Right atrium auricular region (tissue), 2 donors: ENCODE measurements around the gene SRD5A1. TPM values are rescaled to one million over a fixed set of nuclear protein-coding genes. Genes with fewer than 3 reads are reported as not detected.

ENCODE experiments used
- DNase-seq: peaks from one replicate; pipeline ENCODE4 v3.0.0-alpha.2; 2019; ENCODE audit warnings: low spot score
- H3K27ac ChIP-seq, 2 donors: fragments of 200-600 bp; sonication (generic); 1 replicate in 1 of 2; 2 replicates in 1 of 2; pipeline ENCODE4 v1.5.1; 2016 to 2019
- H3K27me3 ChIP-seq, 2 donors: fragments of 200-600 bp; sonication (generic); one replicate each; pipeline versions ENCODE4 v1.5.1 to v1.6.0; 2017 to 2019
- H3K36me3 ChIP-seq: fragments of 200-600 bp; sonication (generic); one replicate; pipeline ENCODE4 v1.5.1; 2016
- H3K4me1 ChIP-seq, 2 donors: fragments of 200-600 bp; sonication (generic); one replicate each; pipeline versions ENCODE4 v1.5.1 to v1.6.0; 2017 to 2019
- H3K4me3 ChIP-seq, 2 donors: fragments of 200-600 bp; sonication (generic); 1 replicate in 1 of 2; 2 replicates in 1 of 2; pipeline ENCODE4 v1.5.1; 2017 to 2019; ENCODE audit warnings: mild to moderate bottlenecking in 1 of 2, moderate library complexity in 1 of 2
- H3K9me3 ChIP-seq, 2 donors: fragments of 200-600 bp; sonication (generic); one replicate each; pipeline ENCODE4 v1.5.1; 2019
- total RNA-seq, 2 donors: library from RNA; depleted of rRNA; stranded (reverse); fragments of >200 nt; gene quantifications; one replicate each; pipeline ENCODE4 v1.1.0, GENCODE V29; 2016
- TF ChIP-seq, protein P1 (sequence below), 2 donors: fragments of 200-600 bp; sonication (generic); IDR thresholded peaks; one replicate each; pipeline ENCODE4 v1.5.1; 2019; ENCODE audit warnings: antibody characterized with exemption in 2 of 2

SRD5A1 gene, protein sequence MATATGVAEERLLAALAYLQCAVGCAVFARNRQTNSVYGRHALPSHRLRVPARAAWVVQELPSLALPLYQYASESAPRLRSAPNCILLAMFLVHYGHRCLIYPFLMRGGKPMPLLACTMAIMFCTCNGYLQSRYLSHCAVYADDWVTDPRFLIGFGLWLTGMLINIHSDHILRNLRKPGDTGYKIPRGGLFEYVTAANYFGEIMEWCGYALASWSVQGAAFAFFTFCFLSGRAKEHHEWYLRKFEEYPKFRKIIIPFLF
- 1 to 10 TPM in 1 of 2 donors, under 1 TPM in 1; 0.67 to 1.2 TPM for total RNA-seq

DNA sequence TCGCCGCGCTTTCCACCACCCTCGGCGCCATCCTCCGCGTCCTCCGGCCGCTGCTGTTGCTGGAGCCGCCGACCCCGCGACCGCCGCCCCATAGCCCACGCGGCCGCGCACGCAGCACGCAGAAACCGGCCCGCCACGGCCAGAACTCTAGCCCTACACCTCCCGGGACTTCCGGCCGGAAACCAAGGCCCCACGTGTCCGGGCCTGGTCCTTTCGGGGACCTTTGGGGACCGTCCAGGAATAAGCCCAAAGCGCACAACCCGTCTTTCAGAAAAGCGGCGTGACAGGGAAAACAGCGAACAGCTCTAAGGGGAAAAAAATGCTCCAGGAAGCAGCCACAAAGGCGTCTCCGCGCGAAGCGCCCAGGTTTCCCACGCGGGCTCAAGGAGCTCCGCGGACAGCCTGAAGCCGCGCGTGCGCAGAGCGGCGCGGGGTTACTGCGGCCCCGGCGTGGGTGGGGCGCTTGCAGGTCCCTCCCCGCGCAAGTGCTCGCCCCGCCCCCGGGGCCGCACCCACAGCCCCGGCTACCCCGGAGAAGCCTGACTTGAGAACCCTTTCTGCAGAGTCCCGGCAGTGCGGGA lies at the start of gene SRD5A1, which contains the start of gene NSUN2:
SRD5A1 (plus strand) TSS at position 553 of the 581 bp plus-strand sequence. CDS start 137 bp downstream, outside the sequence.
NSUN2 (minus strand) TSS at position 157 of the 581 bp plus-strand sequence; CDS start at position 92, 65 bp downstream.
- Histone ChIP-seq H3K27me3 (no peaks in the 10 kb centered on the region), H3K9me3 (no peaks in the 10 kb centered on the region), H3K4me3 (peak within 1 kb of the TSS; percentile 92 to 94), H3K27ac (peak within 1 kb of the TSS; percentile 95), H3K4me1 (peaks cover 0 to 26% of the 10 kb centered on the region in 2 donors), H3K36me3 (peaks cover 20% of the 10 kb centered on the region)
- TF ChIP-seq, protein P1, sequence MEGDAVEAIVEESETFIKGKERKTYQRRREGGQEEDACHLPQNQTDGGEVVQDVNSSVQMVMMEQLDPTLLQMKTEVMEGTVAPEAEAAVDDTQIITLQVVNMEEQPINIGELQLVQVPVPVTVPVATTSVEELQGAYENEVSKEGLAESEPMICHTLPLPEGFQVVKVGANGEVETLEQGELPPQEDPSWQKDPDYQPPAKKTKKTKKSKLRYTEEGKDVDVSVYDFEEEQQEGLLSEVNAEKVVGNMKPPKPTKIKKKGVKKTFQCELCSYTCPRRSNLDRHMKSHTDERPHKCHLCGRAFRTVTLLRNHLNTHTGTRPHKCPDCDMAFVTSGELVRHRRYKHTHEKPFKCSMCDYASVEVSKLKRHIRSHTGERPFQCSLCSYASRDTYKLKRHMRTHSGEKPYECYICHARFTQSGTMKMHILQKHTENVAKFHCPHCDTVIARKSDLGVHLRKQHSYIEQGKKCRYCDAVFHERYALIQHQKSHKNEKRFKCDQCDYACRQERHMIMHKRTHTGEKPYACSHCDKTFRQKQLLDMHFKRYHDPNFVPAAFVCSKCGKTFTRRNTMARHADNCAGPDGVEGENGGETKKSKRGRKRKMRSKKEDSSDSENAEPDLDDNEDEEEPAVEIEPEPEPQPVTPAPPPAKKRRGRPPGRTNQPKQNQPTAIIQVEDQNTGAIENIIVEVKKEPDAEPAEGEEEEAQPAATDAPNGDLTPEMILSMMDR (IDR thresholded peaks at IDR 0.05): no peak
- DNase-seq: peak; percentile 91

DNA sequence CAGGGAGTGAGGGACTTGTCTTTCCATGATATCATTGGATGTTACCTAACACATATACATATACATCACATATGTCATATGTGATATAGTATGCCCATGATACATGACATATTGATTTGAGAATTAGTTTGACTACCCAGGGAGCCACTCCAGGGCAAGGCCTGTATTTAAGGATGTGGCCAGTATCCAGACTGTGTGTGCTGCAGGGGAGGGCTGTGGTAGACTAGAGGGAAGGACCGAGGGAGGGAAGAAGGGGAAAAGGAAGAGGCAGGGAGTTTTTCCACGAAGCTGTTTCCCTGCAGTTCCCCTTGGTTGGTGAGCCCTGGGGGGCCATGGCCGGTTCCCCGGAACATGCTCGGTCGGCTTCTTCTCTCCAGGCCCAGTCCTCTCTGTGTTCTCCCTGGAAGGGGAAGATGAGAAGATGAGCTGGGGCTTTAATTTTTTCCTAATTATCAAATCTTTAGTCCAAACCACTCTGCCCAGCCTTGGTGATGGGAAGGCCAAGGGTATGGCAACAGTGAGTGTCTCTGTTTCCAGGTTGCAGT lies 49.1 kb upstream of the SRD5A1 start:
- peak; percentile 50 for DNase-seq
- no peak overlapping the region for H3K27ac ChIP-seq
- no peaks in the 10 kb centered on the region for H3K27me3 ChIP-seq
- no peaks in the 10 kb centered on the region for H3K9me3 ChIP-seq
- H3K4me3 ChIP-seq: no peak overlapping the region
- TF ChIP-seq, protein P1 (IDR thresholded peaks at IDR 0.05): no peak
- H3K36me3 ChIP-seq: no peaks in the 10 kb centered on the region
- H3K4me1 ChIP-seq: peaks cover 0 to 7% of the 10 kb centered on the region in 2 donors

DNA sequence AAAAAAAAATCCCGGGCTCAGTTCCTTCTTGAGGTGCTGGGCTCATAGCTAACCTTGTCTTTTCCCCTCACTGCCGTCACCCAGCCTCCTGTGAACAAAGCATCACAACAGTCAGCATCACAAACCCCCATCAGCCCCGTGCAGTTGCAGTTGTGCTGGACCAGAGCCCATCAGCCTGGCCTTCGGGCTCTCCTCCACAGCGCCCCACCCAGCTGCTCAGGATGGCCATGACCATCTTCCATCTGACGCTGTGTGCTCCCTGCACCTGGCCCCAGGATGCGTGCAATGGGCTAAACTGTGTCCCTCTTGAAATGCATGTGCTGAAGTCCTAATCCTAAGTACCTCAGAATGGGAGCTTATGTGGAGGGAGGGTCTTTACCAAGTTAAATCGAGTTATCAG lies 48.5 kb upstream of the SRD5A1 start:
- Histone ChIP-seq H3K27ac (no peak overlapping the region), H3K4me3 (no peak overlapping the region), H3K9me3 (no peaks in the 10 kb centered on the region), H3K36me3 (no peaks in the 10 kb centered on the region), H3K4me1 (peaks cover 0 to 7% of the 10 kb centered on the region in 2 donors), H3K27me3 (no peaks in the 10 kb centered on the region)
- TF ChIP-seq, protein P1 (IDR thresholded peaks at IDR 0.05): no peak
- peak; percentile 40 for DNase-seq

DNA sequence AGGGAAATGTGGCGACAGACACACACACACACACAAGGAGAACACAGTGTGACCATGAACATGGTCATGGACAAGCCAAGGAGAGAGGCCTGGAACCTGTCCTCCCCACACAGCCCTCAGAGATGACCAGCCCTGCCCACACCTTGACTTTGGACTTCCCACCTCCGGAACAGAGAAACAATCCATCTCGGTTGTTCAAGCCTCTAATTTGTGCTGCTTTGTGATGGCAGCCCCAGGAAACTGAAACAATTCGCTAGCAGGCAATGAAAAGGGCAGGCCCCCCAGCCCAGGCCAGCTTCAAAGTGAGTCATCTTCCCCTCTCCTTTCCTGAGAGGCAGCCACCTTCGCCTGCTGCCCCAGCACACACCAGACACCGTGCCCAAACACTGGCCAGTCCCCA lies 48.1 kb upstream of the SRD5A1 start:
- Histone ChIP-seq H3K27me3 (no peaks in the 10 kb centered on the region), H3K27ac (no peak overlapping the region), H3K36me3 (no peaks in the 10 kb centered on the region), H3K4me1 (peaks cover 0 to 7% of the 10 kb centered on the region in 2 donors), H3K4me3 (no peak overlapping the region), H3K9me3 (no peaks in the 10 kb centered on the region)
- TF ChIP-seq, protein P1 (IDR thresholded peaks at IDR 0.05): no peak
- DNase-seq: peak; percentile 32

DNA sequence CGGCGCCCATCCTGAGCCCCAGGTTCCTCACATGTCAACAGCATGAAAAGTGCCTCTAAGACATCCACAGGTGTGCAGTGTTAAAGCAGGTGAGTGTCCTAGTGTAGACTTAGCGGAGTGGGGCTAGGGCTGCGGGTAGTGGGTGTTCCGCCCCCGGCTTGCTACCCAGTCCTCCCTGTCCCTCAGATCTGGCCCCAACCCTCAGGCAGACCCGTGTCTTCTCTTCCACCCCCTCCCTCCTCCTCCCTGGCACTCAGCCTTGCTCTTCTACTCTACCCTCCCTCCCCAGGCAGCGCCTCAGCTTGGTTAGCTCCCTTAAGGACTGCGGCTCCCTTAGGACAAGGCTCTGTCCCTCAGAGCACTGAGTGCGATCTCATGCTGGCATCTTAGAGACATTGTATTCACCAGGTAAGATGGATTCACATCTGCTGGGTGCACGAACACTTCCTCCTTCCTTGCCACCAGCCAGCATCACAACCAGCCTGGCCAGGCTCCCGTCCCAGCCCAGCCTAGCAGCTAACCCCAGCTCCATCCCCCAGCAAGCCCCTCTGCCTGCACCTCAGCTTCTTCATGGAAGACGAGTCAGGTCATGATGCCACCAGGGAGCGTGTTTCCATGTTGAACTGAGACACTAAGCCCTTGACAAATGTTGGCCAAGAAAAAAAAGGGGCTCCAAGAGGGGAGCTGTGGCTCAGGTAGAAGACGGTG lies 47.1 kb upstream of the SRD5A1 start:
- Histone ChIP-seq H3K9me3 (no peaks in the 10 kb centered on the region), H3K27me3 (no peaks in the 10 kb centered on the region), H3K36me3 (no peaks in the 10 kb centered on the region), H3K4me1 (peaks cover 0 to 7% of the 10 kb centered on the region in 2 donors), H3K4me3 (no peak overlapping the region), H3K27ac (no peak overlapping the region)
- DNase-seq: peak; percentile 34
- TF ChIP-seq, protein P1 (IDR thresholded peaks at IDR 0.05): no peak
